K562 (cell line): Measurements from ENCODE around the gene TM4SF20. TPM values are rescaled to one million over a fixed set of nuclear protein-coding genes. Genes with fewer than 3 reads are reported as not detected.

Source experiments
- ATAC-seq: fragments of 200-7000 bp; cut with Tn5 transposase; 3 replicates; pipeline ENCODE4 v1.9.1; 2020; ENCODE audit warnings: moderate library complexity
- BruUV-seq: library from RNA; stranded (reverse); fragments of 400-500 nt; replicated peaks from 2 replicates; lab custom pipeline; 2021; lab: Mats Ljungman, UMichigan
- CTCF ChIA-PET: fragments of 300-600 bp; formaldehyde crosslinking; extraction: SDS; loops from one replicate; lab custom pipeline; 2021; ENCODE audit warnings: low intra/inter-chr PET ratio; lab: Yijun Ruan, JAX
- POLR2A ChIA-PET: fragments of 300-600, 350-650 bp; sonication (Branson Sonifier 250); formaldehyde crosslinking; extraction: SDS; loops from one replicate; lab custom pipeline; 2021; ENCODE audit warnings: antibody characterized with exemption, inconsistent platforms; lab: Yijun Ruan, JAX
- DNase-seq, 4 experiments: peaks; one replicate each; pipeline versions ENCODE4 v3.0.0 to v3.0.0-alpha.2; 2011 to 2018; ENCODE audit warnings: low spot score in 3 of 4, mixed read lengths in 3 of 4; ENCODE audit errors: extremely low read depth in 1 of 4
- FAIRE-seq: peaks from 2 replicates; lab custom pipeline; 2011; peaks lifted over from hg19 to GRCh38; lab: Jason Lieb, UNC
- H2AFZ ChIP-seq: 2 replicates; pipeline ENCODE4 v1.6.0; 2011; ENCODE audit warnings: low read depth, low read length, control low read depth, inconsistent platforms
- H3K27ac ChIP-seq: fragments of 200-600 bp; 3 replicates; pipeline ENCODE4 v1.8.0; 2011; ENCODE audit warnings: low read depth, mild to moderate bottlenecking, control low read depth, inconsistent platforms, low read length, moderate library complexity, mixed read lengths; ENCODE audit errors: extremely low read depth
- H3K27me3 ChIP-seq, 2 experiments: fragments of 300-600 bp in 1 of 2; 2 replicates in 1 of 2; 3 replicates in 1 of 2; pipeline versions ENCODE4 v1.6.0 to v1.8.0; 2011; ENCODE audit warnings: inconsistent platforms in 2 of 2, low read length in 2 of 2, mild to moderate bottlenecking in 1 of 2, mixed read lengths in 1 of 2, moderate library complexity in 1 of 2; ENCODE audit not compliant: control insufficient read depth in 2 of 2, insufficient read depth in 2 of 2
- H3K36me3 ChIP-seq: fragments of 300-600 bp; 3 replicates; pipeline ENCODE4 v1.8.0; 2011; ENCODE audit warnings: mild to moderate bottlenecking, low read length, inconsistent platforms; ENCODE audit not compliant: control insufficient read depth, insufficient read depth
- H3K4me1 ChIP-seq, 2 experiments: fragments of 200-600 bp in 1 of 2; replicated peaks in 1 of 2; 2 replicates in 1 of 2; 3 replicates in 1 of 2; pipeline versions ENCODE4 v1.5.1 to v1.8.0; 2011; ENCODE audit warnings: inconsistent platforms in 2 of 2, low read length in 2 of 2, mild to moderate bottlenecking in 1 of 2, mixed read lengths in 1 of 2, moderate library complexity in 1 of 2; ENCODE audit not compliant: control insufficient read depth in 2 of 2, insufficient read depth in 2 of 2
- H3K4me2 ChIP-seq: 2 replicates; pipeline ENCODE4 v1.6.1; 2011; ENCODE audit warnings: low read length, control low read depth, inconsistent platforms, mixed read lengths; ENCODE audit not compliant: insufficient read depth
- H3K4me3 ChIP-seq: fragments of 200-600 bp; sonication (generic), shearing (Covaris generic); 2 replicates; pipeline ENCODE4 v1.5.1; 2016; ENCODE audit warnings: control low read depth, inconsistent platforms
- H3K79me2 ChIP-seq: fragments of 200-600 bp; 3 replicates; pipeline ENCODE4 v1.8.0; 2011; ENCODE audit warnings: low read length, inconsistent platforms; ENCODE audit not compliant: control insufficient read depth, insufficient read depth
- H3K9ac ChIP-seq, 2 experiments: 2 replicates each; pipeline versions ENCODE4 v1.6.0 to v1.6.1; 2011; ENCODE audit warnings: low read depth in 2 of 2, low read length in 2 of 2, control low read depth in 1 of 2, inconsistent platforms in 1 of 2, mild to moderate bottlenecking in 1 of 2, mixed read lengths in 1 of 2; ENCODE audit not compliant: insufficient read depth in 1 of 2
- H3K9me1 ChIP-seq: one replicate; pipeline ENCODE4 v1.6.0; 2011; ENCODE audit warnings: inconsistent platforms, mild to moderate bottlenecking, low read length, moderate library complexity; ENCODE audit not compliant: control insufficient read depth, insufficient read depth
- H3K9me3 ChIP-seq: replicated peaks from 2 replicates; pipeline ENCODE4 v1.5.1; 2011; ENCODE audit warnings: low read depth, low read length, inconsistent platforms; ENCODE audit not compliant: control insufficient read depth, insufficient read depth
- H4K20me1 ChIP-seq: replicated peaks from 2 replicates; pipeline ENCODE4 v1.6.1; 2011; ENCODE audit warnings: low read length, inconsistent platforms, mixed read lengths; ENCODE audit not compliant: control insufficient read depth, insufficient read depth
- ARID1B ChIP-seq: fragments of 450-650 bp; IDR thresholded peaks from 2 replicates; pipeline ENCODE4 v1.6.1; 2016; ENCODE audit warnings: antibody characterized with exemption, mild to moderate bottlenecking, inconsistent platforms
- CBFA2T2 ChIP-seq: fragments of 450-650 bp; conservative IDR thresholded peaks from 2 replicates; pipeline ENCODE4 v1.6.1; 2017; ENCODE audit warnings: mild to moderate bottlenecking
- CXXC5 ChIP-seq: fragments of 250-450 bp; sonication (Bioruptor Pico); IDR thresholded peaks from 2 replicates; pipeline ENCODE4 v1.8.0; 2022; ENCODE audit warnings: inconsistent platforms, mild to moderate bottlenecking, moderate library complexity
- DEAF1 ChIP-seq: fragments of 450-650 bp; formaldehyde crosslinking; IDR thresholded peaks from 2 replicates; pipeline ENCODE4 v1.4.0; 2020; ENCODE audit warnings: mild to moderate bottlenecking, moderate library complexity
- DMBX1 ChIP-seq: fragments of 250-450 bp; sonication (Bioruptor Pico); IDR thresholded peaks from 2 replicates; pipeline ENCODE4 v1.8.0; 2022; ENCODE audit warnings: inconsistent platforms, mild to moderate bottlenecking, moderate library complexity, borderline replicate concordance
- ID3 ChIP-seq, 2 experiments: fragments of 250-450 bp in 1 of 2; fragments of 450-650 bp in 1 of 2; sonication (Bioruptor Pico) in 1 of 2; IDR thresholded peaks; 2 replicates each; pipeline versions ENCODE4 v1.6.1 to v1.8.0; 2016 to 2021; ENCODE audit warnings: mild to moderate bottlenecking in 2 of 2, moderate library complexity in 2 of 2, missing compliant biosample characterization in 1 of 2, missing genetic modification characterization in 1 of 2
- KAT7 ChIP-seq: sonication (generic); formaldehyde crosslinking; IDR thresholded peaks from 2 replicates; pipeline ENCODE4 v1.8.0; 2022; ENCODE audit warnings: missing genetic modification reagents, mild to moderate bottlenecking, borderline replicate concordance
- L3MBTL2 ChIP-seq: fragments of 450-650 bp; IDR thresholded peaks from 2 replicates; pipeline ENCODE4 v1.6.1; 2016; ENCODE audit warnings: mild to moderate bottlenecking, moderate library complexity
- PPARD ChIP-seq: fragments of 250-450 bp; sonication (Bioruptor Pico); IDR thresholded peaks from 2 replicates; pipeline ENCODE4 v1.8.0; 2022; ENCODE audit warnings: inconsistent platforms, mild to moderate bottlenecking, moderate library complexity
- RCOR1 ChIP-seq, 2 experiments: IDR thresholded peaks; 2 replicates each; pipeline ENCODE4 v1.6.1; 2012; ENCODE audit warnings: low read depth in 2 of 2, low read length in 2 of 2, borderline replicate concordance in 1 of 2, improper control_type of control experiment in 1 of 2
- SAP30 ChIP-seq: fragments of 200-600 bp; sonication (generic); IDR thresholded peaks from 2 replicates; pipeline ENCODE4 v1.6.1; 2012; ENCODE audit warnings: borderline replicate concordance, low read depth, mild to moderate bottlenecking, moderate library complexity, low read length, control low read depth, inconsistent platforms; ENCODE audit not compliant: insufficient read depth, poor library complexity, severe bottlenecking
- TAL1 ChIP-seq: fragments of 450-650 bp; IDR thresholded peaks from 2 replicates; pipeline ENCODE4 v1.6.1; 2016; ENCODE audit warnings: mild to moderate bottlenecking
- TCF7 ChIP-seq: sonication (generic); IDR thresholded peaks from 2 replicates; pipeline ENCODE4 v1.6.1; 2016; ENCODE audit warnings: antibody characterized with exemption, borderline replicate concordance
- TEAD4 ChIP-seq, 2 experiments: sonication (generic) in 1 of 2; formaldehyde crosslinking in 1 of 2; IDR thresholded peaks; 2 replicates each; pipeline versions ENCODE4 v1.6.1 to v1.8.0; 2012 to 2022; ENCODE audit warnings: borderline replicate concordance in 1 of 2, inconsistent platforms in 1 of 2, low read length in 1 of 2, mild to moderate bottlenecking in 1 of 2, missing genetic modification reagents in 1 of 2
- ZNF184 ChIP-seq: sonication (generic); formaldehyde crosslinking; IDR thresholded peaks from 2 replicates; pipeline ENCODE4 v1.5.0; 2020; ENCODE audit warnings: missing genetic modification reagents
- WGBS: fragments of 100-300 bp; shearing (Covaris generic); methylation state at CpG from one replicate; pipeline ENCODE4 v1.1.6; 2016; ENCODE audit warnings: low coverage, mixed read lengths; ENCODE audit not compliant: insufficient coverage; ENCODE audit errors: missing lambda C conversion rate; 5-methylcytosine and 5-hydroxymethylcytosine counted together
- in situ Hi-C: fragments of 300-500 bp; cut with MboI; formaldehyde crosslinking; loops from 4 replicates; pipeline ENCODE4 v1.15.0; 2018; ENCODE audit warnings: inconsistent platforms, mixed read lengths
- intact Hi-C: fragments of 100-400 bp; cut with micrococcal nuclease; formaldehyde crosslinking; loops from 2 replicates; pipeline ENCODE4 v1.14.2; 2022
- polyA plus RNA-seq, 8 experiments: library from polyadenylated mRNA; depleted of rRNA in 4 of 8; stranded (reverse) in 5 of 8; unstranded in 3 of 8; fragments of >200 nt; fragmentation: Nextera tagmentation in 2 of 8; fragmentation: Illumina TruSeq in 1 of 8; extraction: Ambion mirVana in 2 of 8; extraction: Trizol in 1 of 8; gene quantifications; 2 replicates each; pipeline versions ENCODE4 v1.2.1 to v1.2.3, GENCODE V29; 2011 to 2014; ENCODE audit warnings: inconsistent platforms in 1 of 8, missing spikeins in 1 of 8
- total RNA-seq, 7 experiments: library from RNA; depleted of rRNA in 6 of 7; stranded (reverse); fragments of >200 nt in 6 of 7; fragmentation: Illumina TruSeq in 2 of 7; extraction: Trizol in 2 of 7; gene quantifications; 2 replicates each; pipeline versions ENCODE4 v1.2.1 to v1.2.3, GENCODE V29; 2011 to 2021; ENCODE audit warnings: low replicate concordance in 1 of 7

TM4SF20 gene
- total and polyA plus RNA-seq, 9 of the 15 experiments (the other 6 are each of a cell fraction or from before 2014, with no cell fraction given) = not detected

- peak; percentile 57; the same call in 1 of the 2 replicates for TF ChIP-seq TEAD4 (IDR thresholded peaks at IDR 0.05; ENCODE audit: low read length)
- TF ChIP-seq TEAD4 (CRISPR knock-in tag; IDR thresholded peaks at IDR 0.05; ENCODE audit: borderline replicate concordance) = no peak
- TF ChIP-seq ZNF184 (CRISPR knock-in tag) = no peak
- TF ChIP-seq SAP30 = no peak
These were observed 56.4 kb downstream of the TM4SF20 start (continued) for GRCh38 chr2:227322530-227323205.

GRCh38 chr2:227320305-227321094, 58.6 kb downstream of the TM4SF20 start:
- H3K27me3 ChIP-seq = no peaks in the 10 kb centered on the region
- H3K9ac ChIP-seq = no peak overlapping the region
- H4K20me1 ChIP-seq = no peaks in the 10 kb centered on the region
- H3K9me3 ChIP-seq = peaks cover 6% of the 10 kb centered on the region; the same call in 1 of the 2 replicates
- peaks cover 0 to 11% of the 10 kb centered on the region in 2 experiments; a peak in 3 of 5 replicates for H3K4me1 ChIP-seq
- DNase-seq (peak in 1 of 4 experiments; percentile 46), ATAC-seq (peak; percentile 8; the same call in 1 of the 3 replicates), FAIRE-seq (no peak)
- BruUV-seq = no TSS peak
- peaks cover 1% of the 10 kb centered on the region; the same call in 1 of the 3 replicates for H3K79me2 ChIP-seq
- no peak overlapping the region for H3K4me3 ChIP-seq
- no peak overlapping the region for H3K27ac ChIP-seq
- CTCF ChIA-PET = no interaction called here
- H3K9me1 ChIP-seq = no peaks in the 10 kb centered on the region
- POLR2A ChIA-PET = interaction anchor here (0.8 to 1.1 kb wide), 2 partner anchors 9 to 21 kb away, joined by 3 to 4 read pairs; no protein-coding TSS in a partner anchor
- in situ Hi-C loops = no loop called here
- no peaks in the 10 kb centered on the region for H3K36me3 ChIP-seq
- intact Hi-C loops = loop anchor here (10.0 kb wide), 1 partner anchor 186 kb away; no protein-coding TSS in a partner anchor
- WGBS = 46% methylated on average over 15 of the region's 33 CpGs
- H2AFZ ChIP-seq = no peak overlapping the region
- no peak overlapping the region for H3K4me2 ChIP-seq
- peak; percentile 69 for TF ChIP-seq CBFA2T2
- TF ChIP-seq DMBX1 = no peak
- peak; percentile 59; the same call in 1 of the 2 replicates for TF ChIP-seq TAL1
- TF ChIP-seq TEAD4 (IDR thresholded peaks at IDR 0.05; ENCODE audit: low read length) = peak; percentile 58; the same call in 1 of the 2 replicates
- no peak for TF ChIP-seq TEAD4 (CRISPR knock-in tag; IDR thresholded peaks at IDR 0.05; ENCODE audit: borderline replicate concordance)
- TF ChIP-seq RCOR1 (IDR thresholded peaks at IDR 0.05; ENCODE audit: borderline replicate concordance in 1 of 2, low read depth in 2 of 2, low read length in 2 of 2) = peak in 1 of 2 experiments; percentile 38; a peak in 1 of 4 replicates
- TF ChIP-seq L3MBTL2 = peak; percentile 78
- peak; percentile 34; the same call in 1 of the 2 replicates for TF ChIP-seq CXXC5 (CRISPR knock-in tag)
- no peak for TF ChIP-seq PPARD (CRISPR knock-in tag)
- no peak for TF ChIP-seq DEAF1
- no peak for TF ChIP-seq KAT7 (CRISPR knock-in tag)
- TF ChIP-seq ARID1B = peak; percentile 62
- no peak for TF ChIP-seq TCF7
- TF ChIP-seq ID3 (CRISPR knock-in tag; IDR thresholded peaks at IDR 0.05) = no peak
- no peak for TF ChIP-seq ID3 (tag; IDR thresholded peaks at IDR 0.05)
